GM23338 (cell line): Measurements from ENCODE around the gene STN1. TPM values are rescaled to one million over a fixed set of nuclear protein-coding genes. Genes with fewer than 3 reads are reported as not detected.

Source experiments
- ATAC-seq: fragments of 200-7000 bp; cut with Tn5 transposase; 3 replicates; pipeline ENCODE4 v1.9.1; 2020
- DNase-seq: peaks from one replicate; pipeline ENCODE4 v3.0.0-alpha.2; 2015; ENCODE audit warnings: low spot score
- H2AFZ ChIP-seq: fragments of 200-600 bp; sonication (generic); 2 replicates; pipeline ENCODE4 v1.8.0; 2016; ENCODE audit warnings: antibody characterized with exemption, mild to moderate bottlenecking, moderate library complexity
- H3F3A ChIP-seq: fragments of 200-600 bp; sonication (generic); replicated peaks from 2 replicates; pipeline ENCODE4 v1.8.0; 2017; ENCODE audit warnings: antibody characterized with exemption, mixed run types, low read depth
- H3K27ac ChIP-seq: fragments of 200-600 bp; sonication (generic); 2 replicates; pipeline ENCODE4 v1.6.1; 2016; ENCODE audit warnings: low read depth
- H3K27me3 ChIP-seq: fragments of 200-600 bp; sonication (generic); 2 replicates; pipeline ENCODE4 v1.8.0; 2016; ENCODE audit warnings: mild to moderate bottlenecking, mixed run types, moderate library complexity; ENCODE audit not compliant: insufficient read depth
- H3K36me3 ChIP-seq: fragments of 200-600 bp; sonication (generic); 2 replicates; pipeline ENCODE4 v1.8.0; 2016; ENCODE audit warnings: mild to moderate bottlenecking; ENCODE audit not compliant: insufficient read depth
- H3K4me1 ChIP-seq: fragments of 200-600 bp; sonication (generic); 2 replicates; pipeline ENCODE4 v1.8.0; 2016; ENCODE audit warnings: mild to moderate bottlenecking, moderate library complexity; ENCODE audit not compliant: insufficient read depth
- H3K4me2 ChIP-seq: fragments of 200-600 bp; sonication (generic); 2 replicates; pipeline ENCODE4 v1.7.1; 2017; ENCODE audit warnings: mixed run types
- H3K4me3 ChIP-seq: fragments of 200-600 bp; sonication (generic); 2 replicates; pipeline ENCODE4 v1.6.1; 2016; ENCODE audit warnings: mixed run types
- H3K79me2 ChIP-seq: fragments of 200-600 bp; sonication (generic); replicated peaks from 2 replicates; pipeline ENCODE4 v1.8.0; 2017; ENCODE audit warnings: mild to moderate bottlenecking; ENCODE audit not compliant: insufficient read depth
- H3K9me2 ChIP-seq: fragments of 200-600 bp; sonication (generic); 2 replicates; pipeline ENCODE4 v1.8.0; 2017; ENCODE audit not compliant: insufficient read depth
- H4K20me1 ChIP-seq: fragments of 200-600 bp; sonication (generic); replicated peaks from 2 replicates; pipeline ENCODE4 v1.8.0; 2017; ENCODE audit warnings: mild to moderate bottlenecking; ENCODE audit not compliant: insufficient read depth
- H3K27ac Mint-ChIP-seq: 2 replicates; pipeline ENCODE4 v1.8.0; 2020; ENCODE audit warnings: inconsistent platforms, mild to moderate bottlenecking, moderate library complexity, mixed read lengths
- H3K27me3 Mint-ChIP-seq: 3 replicates; pipeline ENCODE4 v1.8.0; 2022; ENCODE audit warnings: low read depth, mild to moderate bottlenecking, moderate library complexity, mixed read lengths, inconsistent platforms; ENCODE audit not compliant: insufficient read depth, poor library complexity
- H3K36me3 Mint-ChIP-seq: 3 replicates; pipeline ENCODE4 v1.8.0; 2021; ENCODE audit warnings: low read depth, mild to moderate bottlenecking, inconsistent platforms, moderate library complexity, mixed read lengths
- H3K4me1 Mint-ChIP-seq: 3 replicates; pipeline ENCODE4 v1.8.0; 2020; ENCODE audit warnings: mild to moderate bottlenecking, inconsistent platforms, mixed read lengths
- H3K4me3 Mint-ChIP-seq: 3 replicates; pipeline ENCODE4 v1.8.0; 2021; ENCODE audit warnings: moderate library complexity, mild to moderate bottlenecking, inconsistent platforms, mixed read lengths
- H3K9me3 Mint-ChIP-seq: 3 replicates; pipeline ENCODE4 v1.8.0; 2020; ENCODE audit warnings: moderate library complexity, mild to moderate bottlenecking, inconsistent platforms, mixed read lengths
- CREB1 ChIP-seq: fragments of 250-450 bp; sonication (Bioruptor Pico); IDR thresholded peaks from 2 replicates; pipeline ENCODE4 v1.5.0; 2020; ENCODE audit warnings: low read depth, mild to moderate bottlenecking, moderate library complexity
- CTCF ChIP-seq, 2 experiments: fragments of 200-600 bp in 1 of 2; sonication (generic) in 1 of 2; conservative IDR thresholded peaks; 2 replicates each; pipeline versions ENCODE4 v1.5.1 to v1.6.1; 2016 to 2017; ENCODE audit warnings: antibody characterized with exemption in 2 of 2, low read depth in 2 of 2, mild to moderate bottlenecking in 2 of 2, moderate library complexity in 1 of 2
- EZH2 ChIP-seq: fragments of 200-600 bp; sonication (generic); IDR thresholded peaks from one replicate; pipeline ENCODE4 v1.8.0; 2017; ENCODE audit warnings: antibody characterized with exemption, mild to moderate bottlenecking, low read depth; ENCODE audit not compliant: unreplicated experiment
- EZH2phosphoT487 ChIP-seq: fragments of 200-600 bp; sonication (generic); IDR thresholded peaks from one replicate; pipeline ENCODE4 v1.8.1; 2018; ENCODE audit warnings: antibody characterized with exemption; ENCODE audit not compliant: unreplicated experiment
- JUNB ChIP-seq: IDR thresholded peaks from one replicate; pipeline ENCODE4 v1.6.1; 2016; ENCODE audit warnings: antibody characterized with exemption; ENCODE audit not compliant: unreplicated experiment
- NANOG ChIP-seq: IDR thresholded peaks from 2 replicates; pipeline ENCODE4 v1.6.1; 2016; ENCODE audit warnings: antibody characterized with exemption, borderline replicate concordance
- POLR2AphosphoS5 ChIP-seq: IDR thresholded peaks from 2 replicates; pipeline ENCODE4 v1.6.1; 2016; ENCODE audit warnings: antibody characterized with exemption, low read depth
- STAT1 ChIP-seq: IDR thresholded peaks from one replicate; pipeline ENCODE4 v1.6.1; 2016; ENCODE audit warnings: antibody characterized with exemption; ENCODE audit not compliant: unreplicated experiment
- ZNF114 ChIP-seq: fragments of 250-450 bp; sonication (Bioruptor Pico); IDR thresholded peaks from 2 replicates; pipeline ENCODE4 v1.5.0; 2020; ENCODE audit warnings: mild to moderate bottlenecking, moderate library complexity
- ZNF331 ChIP-seq: fragments of 250-450 bp; sonication (Bioruptor Pico); IDR thresholded peaks from 2 replicates; pipeline ENCODE4 v1.5.0; 2020; ENCODE audit warnings: low read depth, mild to moderate bottlenecking, moderate library complexity
- ZNF462 ChIP-seq: fragments of 250-450 bp; sonication (Bioruptor Pico); IDR thresholded peaks from 2 replicates; pipeline ENCODE4 v1.5.0; 2020; ENCODE audit warnings: mild to moderate bottlenecking, moderate library complexity
- polyA plus RNA-seq: library from polyadenylated mRNA; unstranded; fragments of >200 nt; fragmentation: Nextera tagmentation; extraction: Ambion mirVana; gene quantifications from 2 replicates; pipeline ENCODE4 v1.2.1, GENCODE V29; 2016
- total RNA-seq: library from RNA; depleted of rRNA; stranded (reverse); fragments of >200 nt; shearing (Covaris generic); gene quantifications from 2 replicates; pipeline ENCODE4 v1.2.3, GENCODE V29; 2014
- TF ChIP-seq, protein P1 (sequence below): IDR thresholded peaks from one replicate; pipeline ENCODE4 v1.6.1; 2018; ENCODE audit warnings: antibody characterized with exemption; ENCODE audit not compliant: unreplicated experiment
- TF ChIP-seq, protein P2 (sequence below): IDR thresholded peaks from 2 replicates; pipeline ENCODE4 v1.6.1; 2016; ENCODE audit warnings: antibody characterized with exemption

STN1 gene
- total and polyA plus RNA-seq, 2 experiments from 2014 or later: 7.2 to 11.3 TPM

DNA sequence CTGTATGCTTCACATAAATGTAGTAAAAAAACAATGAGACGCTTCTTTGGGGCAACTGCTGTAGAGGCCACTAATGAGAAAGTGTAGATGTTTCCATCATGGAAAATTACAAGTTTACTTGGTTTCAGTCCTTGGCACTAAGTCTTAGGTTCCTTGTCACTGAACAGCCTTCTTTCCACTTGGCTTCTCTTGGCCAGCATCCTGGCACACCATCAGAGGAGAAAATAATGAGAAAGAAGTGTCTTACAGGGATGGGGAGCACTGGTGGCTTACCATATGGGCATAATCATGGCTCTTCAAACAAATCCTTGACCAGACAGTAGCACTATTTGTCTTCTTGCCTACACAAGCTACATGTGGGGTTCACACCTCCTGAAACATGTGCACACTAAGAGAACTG, 40.1 kb downstream of the STN1 start:
- Histone ChIP-seq H3K4me2 (no peak overlapping the region), H3K4me3 (no peak overlapping the region), H3K79me2 (no peaks in the 10 kb centered on the region), H3F3A (no peaks in the 10 kb centered on the region), H3K27me3 (no peaks in the 10 kb centered on the region), H3K4me1 (no peaks in the 10 kb centered on the region), H4K20me1 (no peaks in the 10 kb centered on the region), H3K27ac (no peak overlapping the region), H3K36me3 (no peaks in the 10 kb centered on the region), H2AFZ (no peak overlapping the region), H3K9me2 (no peaks in the 10 kb centered on the region)
- no peak for ATAC-seq
- DNase-seq: no peak
- no peak for TF ChIP-seq EZH2
- no peak for TF ChIP-seq CREB1
- no peak for TF ChIP-seq ZNF462 (CRISPR knock-in tag)
- no peak for TF ChIP-seq ZNF114 (CRISPR knock-in tag)
- no peak for TF ChIP-seq JUNB
- no peak for TF ChIP-seq ZNF331 (CRISPR knock-in tag)
- no peak for TF ChIP-seq STAT1
- no peak for TF ChIP-seq POLR2AphosphoS5
- no peak for TF ChIP-seq NANOG
- no peak for TF ChIP-seq CTCF (conservative IDR thresholded peaks at IDR 0.05; ENCODE audit: low read depth in 2 of 2)
- no peak for TF ChIP-seq EZH2phosphoT487
- TF ChIP-seq, protein P1, sequence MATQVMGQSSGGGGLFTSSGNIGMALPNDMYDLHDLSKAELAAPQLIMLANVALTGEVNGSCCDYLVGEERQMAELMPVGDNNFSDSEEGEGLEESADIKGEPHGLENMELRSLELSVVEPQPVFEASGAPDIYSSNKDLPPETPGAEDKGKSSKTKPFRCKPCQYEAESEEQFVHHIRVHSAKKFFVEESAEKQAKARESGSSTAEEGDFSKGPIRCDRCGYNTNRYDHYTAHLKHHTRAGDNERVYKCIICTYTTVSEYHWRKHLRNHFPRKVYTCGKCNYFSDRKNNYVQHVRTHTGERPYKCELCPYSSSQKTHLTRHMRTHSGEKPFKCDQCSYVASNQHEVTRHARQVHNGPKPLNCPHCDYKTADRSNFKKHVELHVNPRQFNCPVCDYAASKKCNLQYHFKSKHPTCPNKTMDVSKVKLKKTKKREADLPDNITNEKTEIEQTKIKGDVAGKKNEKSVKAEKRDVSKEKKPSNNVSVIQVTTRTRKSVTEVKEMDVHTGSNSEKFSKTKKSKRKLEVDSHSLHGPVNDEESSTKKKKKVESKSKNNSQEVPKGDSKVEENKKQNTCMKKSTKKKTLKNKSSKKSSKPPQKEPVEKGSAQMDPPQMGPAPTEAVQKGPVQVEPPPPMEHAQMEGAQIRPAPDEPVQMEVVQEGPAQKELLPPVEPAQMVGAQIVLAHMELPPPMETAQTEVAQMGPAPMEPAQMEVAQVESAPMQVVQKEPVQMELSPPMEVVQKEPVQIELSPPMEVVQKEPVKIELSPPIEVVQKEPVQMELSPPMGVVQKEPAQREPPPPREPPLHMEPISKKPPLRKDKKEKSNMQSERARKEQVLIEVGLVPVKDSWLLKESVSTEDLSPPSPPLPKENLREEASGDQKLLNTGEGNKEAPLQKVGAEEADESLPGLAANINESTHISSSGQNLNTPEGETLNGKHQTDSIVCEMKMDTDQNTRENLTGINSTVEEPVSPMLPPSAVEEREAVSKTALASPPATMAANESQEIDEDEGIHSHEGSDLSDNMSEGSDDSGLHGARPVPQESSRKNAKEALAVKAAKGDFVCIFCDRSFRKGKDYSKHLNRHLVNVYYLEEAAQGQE: no peak
- TF ChIP-seq, protein P2, sequence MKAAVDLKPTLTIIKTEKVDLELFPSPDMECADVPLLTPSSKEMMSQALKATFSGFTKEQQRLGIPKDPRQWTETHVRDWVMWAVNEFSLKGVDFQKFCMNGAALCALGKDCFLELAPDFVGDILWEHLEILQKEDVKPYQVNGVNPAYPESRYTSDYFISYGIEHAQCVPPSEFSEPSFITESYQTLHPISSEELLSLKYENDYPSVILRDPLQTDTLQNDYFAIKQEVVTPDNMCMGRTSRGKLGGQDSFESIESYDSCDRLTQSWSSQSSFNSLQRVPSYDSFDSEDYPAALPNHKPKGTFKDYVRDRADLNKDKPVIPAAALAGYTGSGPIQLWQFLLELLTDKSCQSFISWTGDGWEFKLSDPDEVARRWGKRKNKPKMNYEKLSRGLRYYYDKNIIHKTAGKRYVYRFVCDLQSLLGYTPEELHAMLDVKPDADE: no peak
- no peaks in the 10 kb centered on the region; the same call in 2 of the 3 replicates for H3K4me1 Mint-ChIP-seq
- H3K36me3 Mint-ChIP-seq: peaks cover 6% of the 10 kb centered on the region; the same call in 2 of the 3 replicates
- no peaks in the 10 kb centered on the region for H3K9me3 Mint-ChIP-seq
- no peaks in the 10 kb centered on the region for H3K27me3 Mint-ChIP-seq
- no peak overlapping the region for H3K27ac Mint-ChIP-seq
- no peak overlapping the region for H3K4me3 Mint-ChIP-seq
